GM21529 (cell line): ENCODE results near the gene SNTA1.
"Not testable (repeated sequence)": the region's sequence is repeated elsewhere in the genome, so short reads cannot be mapped to it uniquely, and the experiment has no call there.

Source experiments
- ATAC-seq: cut with Tn5 transposase; IDR thresholded peaks from one replicate; pipeline ENCODE4 v1.9.1; 2021; ENCODE audit not compliant: unreplicated experiment

The SNTA1 gene

GRCh38 chr20:33466303-33466646 is 22.7 kb upstream of the SNTA1 start:
- ATAC-seq, result no peak

GRCh38 chr20:33465481-33466302 is 22.1 kb upstream of the SNTA1 start:
- no peak for ATAC-seq

GRCh38 chr20:33464759-33465158 is 21.2 kb upstream of the SNTA1 start:
- not testable (repeated sequence) for ATAC-seq

- no peak for ATAC-seq
Observed at GRCh38 chr20:33463332-33464101, 20.0 kb upstream of the SNTA1 start.

- no peak for ATAC-seq
Observed at GRCh38 chr20:33460711-33461110, 17.1 kb upstream of the SNTA1 start.

GRCh38 chr20:33459599-33459998 is 16.0 kb upstream of the SNTA1 start:
- ATAC-seq, result no peak

DNA sequence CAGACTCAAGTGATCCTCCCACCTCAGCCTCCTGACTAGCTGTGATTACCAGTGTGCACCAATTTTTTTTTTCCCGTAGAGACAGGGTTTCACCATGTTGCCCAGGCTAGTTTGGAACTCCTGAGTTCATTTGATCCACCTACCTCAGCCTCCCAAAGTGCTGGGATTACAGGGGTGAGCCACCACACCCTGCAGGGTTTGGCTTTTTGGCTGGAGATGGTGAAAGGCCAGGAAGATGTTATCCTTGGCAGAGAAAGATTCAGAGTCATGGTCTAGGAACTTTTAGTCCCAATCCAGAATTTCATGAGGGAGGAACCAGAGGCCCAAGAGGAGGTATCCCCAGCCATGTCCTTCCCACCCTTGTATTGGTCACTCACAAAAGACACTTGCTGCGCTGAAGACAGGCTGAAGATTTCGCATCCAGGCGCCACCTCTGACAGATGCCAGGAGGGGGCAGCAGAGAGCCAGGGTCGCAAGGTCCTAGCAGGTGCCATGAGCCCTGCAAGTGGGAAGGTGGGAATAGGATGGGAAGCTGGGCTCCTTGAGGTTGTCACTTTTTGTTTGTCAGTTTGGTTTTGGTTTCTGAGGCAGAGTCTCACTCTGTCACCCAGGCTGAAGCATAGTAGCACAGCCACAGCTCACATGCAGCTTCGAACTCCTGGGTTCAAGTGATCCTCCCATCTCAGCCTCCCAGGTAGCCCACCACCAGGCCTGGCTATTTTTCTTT is 13.5 kb upstream of the SNTA1 start:
- peak; percentile 48 for ATAC-seq

DNA sequence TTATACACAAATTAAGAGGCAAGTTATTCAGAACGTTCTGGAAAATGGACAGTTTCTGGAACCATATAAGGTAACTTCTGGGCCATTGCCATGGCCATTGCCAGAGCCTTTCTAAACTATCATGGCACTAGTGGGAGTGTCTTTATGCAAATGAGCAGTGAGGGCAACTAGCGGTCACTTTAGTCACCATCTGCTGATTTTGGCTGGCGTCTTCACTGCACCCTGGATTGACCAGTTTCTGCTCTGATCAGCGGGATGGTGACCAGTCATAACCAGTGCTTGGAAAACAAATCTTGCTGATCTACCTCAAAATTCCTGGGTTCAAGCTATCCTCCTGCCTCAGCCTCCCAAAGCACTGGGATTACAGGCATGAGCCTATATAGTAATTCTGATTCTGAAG is 7.3 kb upstream of the SNTA1 start:
- no peak for ATAC-seq

DNA sequence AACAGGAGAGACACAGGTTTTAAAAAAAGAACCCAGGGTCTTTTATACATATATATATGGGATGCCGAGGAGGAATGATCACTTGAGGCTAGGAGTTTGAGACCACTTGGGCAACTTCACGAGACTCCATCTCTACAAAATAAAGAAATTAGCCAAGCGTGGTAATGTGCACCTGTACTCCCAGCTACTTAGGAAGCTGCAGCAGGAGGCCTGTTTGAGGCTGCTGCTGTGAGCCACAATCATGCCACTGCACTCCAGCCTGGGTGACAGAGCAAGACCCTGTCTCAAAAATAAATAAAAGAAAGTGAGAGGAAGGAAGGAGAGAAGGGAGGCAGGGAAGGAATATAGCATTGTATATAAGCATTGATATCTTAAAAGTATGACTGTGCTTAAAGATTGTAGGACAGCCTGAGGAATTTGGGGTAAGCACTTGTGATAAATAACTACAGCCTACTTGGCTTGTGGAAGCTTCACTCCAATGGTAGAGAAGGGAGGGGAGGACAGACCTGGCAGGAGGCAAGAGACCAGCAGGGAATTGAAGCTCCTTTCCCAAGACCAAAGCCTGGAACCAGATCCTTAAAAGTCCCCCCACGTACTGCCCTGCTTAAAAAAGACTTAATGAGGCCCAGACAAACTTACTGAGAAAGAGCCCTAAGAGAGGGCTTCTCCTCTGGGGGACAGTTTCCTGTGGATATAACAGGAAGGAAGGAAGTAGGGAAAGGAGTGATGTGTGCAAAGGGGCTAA is 2.5 kb upstream of the SNTA1 start:
- no peak for ATAC-seq

- no peak for ATAC-seq
Observed at GRCh38 chr20:33444797-33445560, 1.4 kb upstream of the SNTA1 start.

DNA sequence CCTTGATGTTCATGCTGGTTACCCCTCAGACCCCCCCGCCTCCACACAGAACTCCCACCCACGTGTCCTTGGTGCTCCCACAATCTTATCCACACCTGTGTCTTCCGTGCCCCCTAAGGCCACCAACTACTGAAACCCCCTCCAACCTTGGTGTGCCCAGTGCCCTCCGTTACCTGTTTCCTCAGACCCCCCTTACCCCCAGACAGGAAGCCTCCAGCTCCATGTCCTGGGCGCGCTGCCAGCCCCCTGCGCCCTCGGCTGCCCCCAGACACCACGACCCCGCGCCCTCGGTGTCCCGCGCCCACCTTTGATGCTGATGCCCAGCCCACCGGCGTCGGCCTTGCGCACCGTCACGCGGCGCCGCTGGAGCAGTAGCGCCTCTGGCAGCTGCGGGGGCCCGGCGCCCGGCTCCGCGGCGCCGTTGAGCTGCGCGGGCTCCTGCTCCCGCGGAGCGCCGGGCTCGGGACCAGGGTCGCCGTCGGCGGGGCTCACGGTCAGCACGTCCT is 504 bp downstream of the SNTA1 start:
- peak; percentile 24 for ATAC-seq

DNA sequence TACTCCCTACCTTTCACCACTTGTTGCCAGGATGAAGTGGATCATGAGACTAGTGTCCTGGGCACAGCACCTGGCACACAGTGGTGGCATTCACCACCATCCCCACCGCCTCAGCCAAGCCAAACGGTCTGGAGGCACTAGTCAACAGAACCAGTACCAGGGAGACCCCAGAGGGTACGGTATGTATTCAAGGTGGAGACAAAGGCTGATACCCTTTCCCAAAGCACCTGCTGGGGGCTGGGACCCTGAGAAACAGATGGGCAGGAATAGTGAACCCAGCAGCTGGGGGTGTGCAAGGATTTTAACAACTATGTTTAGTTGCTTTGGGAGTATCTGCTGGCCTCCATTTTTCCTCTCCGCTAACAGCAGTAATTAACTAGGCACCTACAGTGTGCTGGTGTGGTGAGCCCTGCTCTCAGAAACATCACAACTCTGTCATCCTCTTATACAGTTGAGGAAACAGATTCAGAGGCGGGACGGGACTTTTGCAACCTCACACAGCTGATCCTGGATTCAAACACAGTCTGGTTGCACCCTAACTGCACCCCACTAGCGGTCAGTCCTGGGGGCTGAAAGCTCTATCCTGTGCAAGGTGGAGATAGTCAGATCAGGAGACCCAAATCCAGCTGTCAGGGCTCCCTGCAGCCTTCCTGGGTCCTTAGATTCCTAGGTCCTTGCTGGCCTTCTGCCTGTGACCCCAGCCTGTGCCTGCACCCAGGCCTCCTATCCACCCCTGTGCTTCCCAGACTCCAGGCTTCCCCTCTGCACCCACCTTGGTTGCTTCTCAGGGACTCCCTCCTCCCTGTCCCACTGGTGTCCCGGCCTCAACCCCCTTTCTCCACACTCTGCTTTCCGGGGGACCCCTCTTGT is 1.2 kb downstream of the SNTA1 start:
- ATAC-seq, result no peak

DNA sequence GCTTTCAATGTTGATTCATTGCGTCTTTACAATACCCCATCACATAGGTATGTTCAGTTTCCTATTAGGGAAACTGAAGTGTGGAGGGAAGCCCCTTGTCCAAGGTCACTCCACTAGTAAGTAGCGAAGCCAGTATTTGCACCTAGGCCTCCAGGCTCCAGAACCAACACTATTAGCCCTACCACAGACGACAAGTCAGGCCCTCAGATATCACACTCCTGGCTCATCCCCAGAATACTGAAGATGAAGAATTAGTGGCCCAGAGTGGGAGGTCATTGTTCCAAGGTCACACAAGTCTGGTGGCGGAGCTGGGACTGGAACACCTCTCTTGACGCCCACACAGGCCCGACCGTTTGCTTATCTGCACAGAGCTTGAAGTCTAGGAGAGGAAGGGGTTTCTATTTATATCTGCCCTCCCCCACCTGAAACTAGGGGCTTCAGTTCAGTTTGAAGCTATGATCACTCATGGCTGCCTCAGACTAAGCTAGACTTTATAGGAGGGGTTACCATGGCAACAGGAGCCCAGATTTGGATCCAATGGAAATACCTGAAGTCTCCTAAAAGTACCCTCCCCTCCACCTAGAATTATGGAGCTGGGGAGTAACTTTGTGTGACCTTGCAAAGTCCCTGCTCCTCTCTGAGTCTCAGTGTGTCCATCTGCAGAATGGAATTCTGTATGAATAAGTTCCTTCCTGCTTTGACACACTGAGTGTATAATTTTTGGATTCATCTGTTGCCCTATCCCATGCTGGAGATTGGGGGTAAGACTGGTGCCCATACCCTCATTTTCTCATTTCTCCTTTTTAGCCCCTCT is 2.2 kb downstream of the SNTA1 start:
- no peak for ATAC-seq

DNA sequence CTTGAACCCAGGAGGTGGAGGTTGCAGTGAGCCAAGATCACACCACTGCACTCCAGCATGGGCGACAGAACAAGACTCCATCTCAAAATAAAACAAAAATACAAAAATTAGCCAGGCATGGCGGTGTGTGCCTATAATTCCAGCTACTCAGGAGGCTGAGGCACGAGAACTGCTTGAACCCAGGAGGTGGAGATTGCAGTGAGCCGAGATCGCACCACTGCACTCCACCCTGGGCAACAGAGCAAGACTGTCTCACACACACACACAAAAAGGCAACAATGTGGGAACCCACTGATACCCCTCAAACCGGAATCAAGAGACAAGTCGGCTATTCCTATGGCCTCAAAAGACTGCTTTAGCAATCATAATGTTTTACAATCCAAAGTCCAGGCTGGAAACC is 3.0 kb downstream of the SNTA1 start:
- not testable (repeated sequence) for ATAC-seq

DNA sequence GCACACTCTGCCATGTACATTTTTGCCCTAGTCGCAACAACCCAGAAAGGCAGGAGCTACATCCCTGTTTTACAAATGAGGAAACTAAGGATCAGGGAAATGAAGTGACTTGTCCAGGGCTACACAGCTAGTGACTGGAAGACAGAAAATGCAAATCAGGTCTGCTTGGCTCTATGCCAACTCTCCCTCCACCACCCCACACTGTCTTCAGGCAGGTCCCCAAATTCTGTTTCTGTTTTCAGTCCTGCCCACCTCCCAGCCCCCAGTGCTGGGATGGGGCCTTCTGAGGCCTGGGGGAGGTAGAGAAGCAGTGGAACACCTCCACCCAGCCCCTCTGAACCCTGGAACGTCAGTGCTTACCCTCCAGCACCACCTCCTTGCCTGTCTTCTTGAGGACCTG is 5.1 kb downstream of the SNTA1 start:
- ATAC-seq, result no peak

DNA sequence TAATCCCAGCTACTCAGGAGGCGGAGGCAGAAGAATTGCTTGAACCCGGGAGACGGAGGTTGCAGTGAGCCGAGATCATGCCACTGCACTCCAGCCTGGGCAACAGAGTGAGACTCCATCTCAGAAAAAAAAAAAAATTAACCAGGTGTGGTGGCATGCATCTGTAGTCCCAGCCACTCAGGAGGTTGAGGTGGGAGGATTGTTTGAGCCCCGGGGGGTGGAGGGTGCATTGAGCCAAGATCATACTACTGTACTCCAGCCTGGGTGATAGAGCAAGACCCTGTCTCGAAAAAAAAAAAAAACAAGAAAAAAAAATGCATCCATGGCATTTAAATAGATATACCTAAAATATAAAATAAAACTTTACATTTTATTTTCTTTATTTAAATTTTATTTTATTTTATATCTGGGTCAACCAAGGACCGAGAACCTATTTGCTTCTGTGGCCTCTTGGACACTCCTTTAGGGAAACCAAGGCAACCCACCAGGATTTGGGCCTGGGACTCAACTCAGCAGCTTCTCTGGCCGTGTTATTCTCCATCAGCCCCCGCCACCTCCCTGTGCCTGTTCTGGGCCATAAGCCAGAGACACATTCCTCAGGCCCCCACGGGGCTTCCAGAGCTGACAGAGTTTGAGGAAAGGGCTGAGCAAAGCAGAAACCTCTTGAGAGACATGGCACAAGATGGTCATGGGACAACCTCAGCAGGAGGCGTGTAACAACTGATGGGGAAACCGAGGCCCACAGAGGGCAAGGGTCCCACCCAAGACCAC is 6.2 kb downstream of the SNTA1 start:
- ATAC-seq, result no peak

DNA sequence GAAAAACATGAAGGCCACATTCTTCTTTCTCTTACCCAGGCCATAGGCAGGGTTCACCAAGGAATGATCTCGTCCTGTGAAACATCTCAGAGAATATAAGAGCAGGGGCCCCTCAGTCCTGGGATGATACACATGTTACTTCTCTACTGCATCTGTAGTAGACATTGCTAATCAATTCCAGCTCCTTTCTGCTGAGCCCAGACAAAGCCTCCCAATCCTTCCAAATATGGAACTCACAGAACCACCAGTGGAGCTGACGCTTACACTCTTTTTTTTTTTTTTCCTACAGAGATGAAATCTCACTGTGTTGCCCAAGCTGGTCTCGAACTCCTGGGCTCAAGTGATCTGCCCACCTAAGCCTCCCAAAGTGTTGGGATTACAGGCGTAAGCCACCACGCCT is 9.1 kb downstream of the SNTA1 start:
- no peak for ATAC-seq
